GM21619 (cell line): ENCODE measurements around the gene SARDH.
"Not testable (repeated sequence)": the region's sequence is repeated elsewhere in the genome, so short reads cannot be mapped to it uniquely, and the experiment has no call there.

Source experiments
- ATAC-seq: cut with Tn5 transposase; IDR thresholded peaks from one replicate; pipeline ENCODE4 v1.9.1; 2021; ENCODE audit not compliant: unreplicated experiment

SARDH gene

DNA sequence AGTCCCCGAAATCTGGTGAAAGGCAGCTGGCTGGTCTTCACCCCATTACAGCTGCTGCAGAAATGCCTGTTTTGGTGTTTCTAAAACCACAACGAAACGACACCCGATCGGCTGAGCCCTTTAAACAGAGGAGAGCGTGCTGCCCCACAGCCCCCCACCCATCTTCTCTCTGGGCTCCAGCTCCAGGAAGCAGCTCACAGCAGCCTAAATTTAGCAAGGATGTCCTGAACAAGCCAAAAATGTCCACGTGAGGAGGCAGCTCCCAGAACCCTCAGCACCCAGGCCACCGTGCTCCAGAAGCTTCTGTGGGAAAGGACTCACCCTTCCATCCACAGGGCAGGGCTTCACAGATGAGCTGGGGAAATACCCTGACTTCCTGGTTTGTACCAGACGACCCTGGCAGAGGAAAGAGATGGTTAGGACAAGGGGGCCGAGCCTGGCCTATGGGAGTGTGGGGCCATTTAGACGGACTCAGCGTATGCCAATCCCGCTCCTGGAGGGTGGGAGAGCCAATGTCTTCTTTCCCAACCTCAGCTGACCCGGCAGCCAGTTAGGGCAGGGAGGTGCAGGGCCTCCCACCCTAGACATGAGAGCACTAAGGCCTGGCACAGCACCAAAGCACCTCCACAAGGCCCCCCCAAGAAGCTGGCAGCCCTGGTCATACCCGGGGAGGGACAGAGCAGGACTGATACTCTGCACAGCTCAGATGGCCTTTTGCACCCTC is 39.1 kb upstream of the SARDH start:
- ATAC-seq, result no peak

DNA sequence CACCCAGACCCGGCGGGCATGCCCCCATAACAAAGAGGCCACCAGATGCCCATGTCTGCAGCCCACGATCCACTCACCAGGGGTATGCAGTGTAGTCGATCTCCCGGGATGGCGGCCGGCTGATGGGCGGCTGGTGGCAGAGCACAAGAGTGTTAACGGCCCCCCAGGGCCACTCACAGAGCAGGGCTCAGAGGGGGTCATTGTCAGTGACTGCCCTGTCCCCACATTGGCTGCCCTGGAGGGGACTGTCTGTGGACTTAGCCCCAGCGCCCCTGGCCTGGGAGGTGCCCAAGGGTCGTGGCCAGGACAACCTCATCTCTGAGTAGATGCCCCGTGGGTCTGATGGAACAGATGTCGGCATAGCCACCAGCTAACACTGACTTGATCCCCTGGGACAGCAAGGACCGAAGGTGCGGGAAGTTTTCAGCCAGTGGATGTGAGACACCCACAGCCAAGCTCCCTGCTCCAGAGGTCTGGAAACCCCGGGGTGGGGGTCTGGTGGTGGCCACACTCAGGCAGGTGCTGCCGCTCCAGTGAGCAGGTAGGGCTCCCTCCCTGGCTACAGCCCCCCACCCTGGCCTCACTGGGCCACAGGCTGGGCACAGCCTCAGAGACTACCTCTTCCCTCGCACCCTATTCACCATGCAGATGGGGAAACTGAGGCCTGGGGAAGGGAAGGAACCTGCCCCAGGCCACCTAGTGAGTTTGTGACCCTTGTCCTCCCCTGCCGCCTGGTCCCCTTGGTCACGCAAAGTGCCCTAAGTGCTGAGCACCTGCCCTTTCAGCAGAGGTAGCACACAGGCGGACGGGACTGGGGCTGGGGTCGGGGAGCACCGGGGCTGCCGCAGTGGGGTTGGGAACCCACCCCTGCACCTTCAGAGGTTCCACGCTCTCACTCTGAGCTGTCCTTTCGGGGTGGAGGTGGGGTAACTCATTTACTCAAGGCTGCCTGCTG is 38.1 kb upstream of the SARDH start:
- ATAC-seq, result no peak

DNA sequence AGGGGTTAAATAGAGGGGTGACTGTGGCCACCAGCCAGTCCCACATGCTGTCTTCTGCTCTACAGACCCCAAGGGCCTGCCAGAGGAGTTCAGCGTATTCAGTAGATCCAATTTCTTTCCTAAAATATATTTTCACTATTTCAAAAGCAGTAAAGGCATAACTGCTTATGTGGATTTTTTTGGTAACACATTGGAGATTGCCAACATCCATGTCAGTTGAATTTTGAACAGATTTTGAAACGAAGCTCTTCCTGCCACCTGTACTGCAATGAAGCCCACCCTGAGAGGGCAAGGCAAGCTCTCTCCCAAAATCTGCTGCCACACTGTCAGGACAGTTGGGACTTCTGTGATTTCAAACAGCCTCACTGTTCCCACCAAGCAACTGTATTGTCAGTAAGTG is 37.1 kb upstream of the SARDH start:
- no peak for ATAC-seq

DNA sequence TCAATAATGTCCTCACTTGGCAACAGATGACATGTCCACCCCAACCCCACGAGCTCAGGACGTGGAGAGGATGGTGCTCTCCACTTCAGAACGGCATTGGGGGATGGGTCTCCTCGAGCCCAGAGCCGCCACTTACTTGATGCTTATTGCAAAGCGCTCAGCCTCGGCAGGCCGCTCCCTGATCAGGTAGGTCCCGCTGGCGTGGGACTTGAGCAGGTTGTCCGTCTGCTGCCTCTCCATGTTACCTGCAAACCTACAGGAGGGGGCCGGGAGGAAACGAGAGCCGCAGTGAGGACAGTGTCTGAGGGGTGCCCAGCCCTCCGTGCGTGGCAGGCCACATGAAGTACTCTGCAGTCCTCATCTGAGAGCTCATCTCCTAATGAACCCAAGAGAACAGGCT is 36.6 kb upstream of the SARDH start:
- ATAC-seq, result no peak

DNA sequence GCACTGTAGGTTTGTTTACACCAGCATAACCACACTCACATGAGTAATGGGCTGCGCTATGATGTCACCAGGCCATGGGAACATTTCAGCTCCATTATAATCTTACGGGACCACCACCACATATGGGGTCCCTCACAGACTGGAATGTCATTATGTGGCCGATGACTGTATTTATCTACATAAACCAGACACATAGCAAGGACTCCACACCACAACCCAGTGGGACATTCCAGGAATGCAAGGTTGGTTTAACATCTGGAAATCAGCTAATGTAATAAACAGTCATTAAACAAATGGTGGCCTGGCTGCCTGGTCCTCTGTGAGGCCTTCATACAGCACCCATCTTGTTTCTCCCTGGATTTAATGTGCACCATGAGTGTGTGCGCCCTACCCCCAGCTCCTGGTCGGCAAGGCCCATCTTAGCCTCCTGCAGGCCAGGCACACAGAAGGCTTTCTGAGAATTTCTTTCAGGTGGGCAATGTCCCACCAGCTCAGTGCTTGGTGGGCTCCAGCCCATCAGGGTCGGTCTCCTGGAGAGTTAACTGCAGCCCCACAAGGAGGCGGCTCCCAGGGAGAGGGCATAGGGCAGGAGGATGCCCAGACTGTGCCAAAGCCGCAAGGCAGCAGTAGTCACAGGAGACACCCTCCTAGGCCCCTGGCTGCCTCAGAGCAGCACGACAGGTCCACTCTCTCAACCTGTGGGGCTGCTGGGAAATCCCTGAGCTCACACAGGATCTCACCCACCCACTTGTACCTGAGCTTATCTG is 35.9 kb upstream of the SARDH start:
- ATAC-seq, result no peak

DNA sequence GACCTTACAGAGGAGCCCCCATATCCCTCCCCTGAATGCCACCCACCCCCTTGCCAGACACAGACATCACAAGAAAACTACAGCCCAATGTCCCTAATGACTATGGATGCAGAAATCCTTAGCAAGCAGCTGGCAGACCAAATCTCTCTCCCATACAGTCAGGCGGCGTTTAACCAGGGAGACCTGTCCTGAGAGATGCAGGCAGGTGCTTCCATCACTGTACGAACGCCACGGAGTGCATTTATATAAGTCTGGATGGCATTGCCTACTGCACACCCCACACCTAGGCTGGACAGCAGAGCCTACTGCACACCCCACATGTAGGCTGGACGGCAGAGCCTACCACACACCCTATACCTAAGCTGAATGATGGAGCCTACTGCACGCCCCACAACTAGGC is 34.4 kb upstream of the SARDH start:
- ATAC-seq, result no peak

DNA sequence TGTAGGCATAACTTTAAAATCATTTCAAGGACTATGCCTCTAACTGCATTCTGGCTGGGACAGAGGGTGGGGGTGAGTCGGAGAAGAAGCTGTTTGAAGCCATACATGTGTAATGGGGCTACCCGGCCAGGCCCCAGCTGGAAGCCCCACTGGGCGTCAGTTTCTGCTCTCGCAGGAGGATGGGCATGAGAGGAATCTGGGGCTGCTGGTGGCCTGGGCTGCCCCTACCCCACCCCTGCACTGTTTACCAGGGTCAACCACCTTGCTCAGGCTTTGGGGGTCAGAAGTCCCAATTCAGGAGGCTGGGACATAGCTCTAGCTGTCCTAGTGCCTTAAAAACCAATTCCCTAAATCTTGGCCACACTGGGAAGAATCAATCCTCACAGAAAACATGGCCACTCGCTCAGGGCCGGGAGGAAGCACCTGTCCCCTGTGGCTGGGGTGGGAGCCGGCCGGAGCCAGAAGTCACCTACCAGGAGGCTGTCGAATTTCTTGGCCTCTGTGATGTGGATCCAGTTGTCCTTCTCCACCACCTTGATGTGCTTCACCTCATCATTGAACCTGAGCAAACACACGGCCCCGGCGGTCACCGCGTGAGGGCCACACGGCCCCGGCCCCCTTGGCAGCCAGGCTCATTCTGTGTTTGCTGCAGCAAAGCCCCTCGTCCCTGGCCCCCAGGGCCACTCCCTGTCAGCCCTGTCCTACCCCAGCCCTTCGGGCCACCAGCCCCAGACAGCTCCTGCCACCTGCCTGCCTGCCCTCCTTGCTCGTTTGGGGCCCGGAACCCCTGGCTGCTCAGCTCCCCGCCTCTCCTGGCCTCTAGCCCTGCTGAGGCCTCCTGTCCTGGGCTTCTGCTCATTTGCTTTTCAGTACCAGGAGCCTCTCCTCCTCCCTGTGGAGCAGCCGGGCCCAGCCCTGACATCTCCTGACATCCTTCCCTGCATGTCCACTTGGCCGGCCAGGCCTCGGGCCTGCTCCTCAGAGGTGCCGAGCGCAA is 33.6 kb upstream of the SARDH start:
- ATAC-seq, result no peak

DNA sequence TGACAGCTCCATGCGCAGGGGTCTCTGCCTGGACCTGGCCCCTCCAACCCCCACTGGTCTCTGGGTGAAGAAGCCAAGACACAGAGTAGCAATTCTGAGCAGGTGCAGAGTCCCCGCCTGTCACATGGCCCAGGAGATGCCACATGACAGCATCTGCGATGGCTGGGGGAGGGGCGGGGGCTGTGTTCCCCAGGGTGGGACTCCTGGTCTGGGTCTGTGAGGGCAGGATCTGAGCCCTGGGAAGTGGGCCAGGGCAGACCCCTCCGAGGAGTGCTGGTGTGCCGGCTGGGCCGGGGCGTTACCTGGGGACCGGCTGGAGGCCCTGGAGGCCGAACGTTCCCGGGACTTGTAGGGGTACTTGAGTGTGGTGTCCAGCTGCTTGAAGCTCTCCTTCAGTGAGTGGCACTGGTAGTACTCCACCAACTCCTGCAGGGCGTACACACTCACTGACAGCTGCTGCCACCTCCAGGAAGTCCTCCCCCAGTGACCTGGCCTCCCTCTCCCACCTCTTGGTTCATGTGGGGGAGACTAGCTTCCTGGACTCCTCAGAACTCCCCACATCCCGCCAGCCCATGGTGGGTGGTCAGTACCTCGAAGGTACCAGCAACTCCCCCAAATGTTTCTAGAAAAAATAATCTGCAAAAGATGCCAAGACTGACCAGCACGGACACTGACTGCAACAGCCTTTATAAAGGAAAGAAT is 32.1 kb upstream of the SARDH start:
- ATAC-seq, result no peak

DNA sequence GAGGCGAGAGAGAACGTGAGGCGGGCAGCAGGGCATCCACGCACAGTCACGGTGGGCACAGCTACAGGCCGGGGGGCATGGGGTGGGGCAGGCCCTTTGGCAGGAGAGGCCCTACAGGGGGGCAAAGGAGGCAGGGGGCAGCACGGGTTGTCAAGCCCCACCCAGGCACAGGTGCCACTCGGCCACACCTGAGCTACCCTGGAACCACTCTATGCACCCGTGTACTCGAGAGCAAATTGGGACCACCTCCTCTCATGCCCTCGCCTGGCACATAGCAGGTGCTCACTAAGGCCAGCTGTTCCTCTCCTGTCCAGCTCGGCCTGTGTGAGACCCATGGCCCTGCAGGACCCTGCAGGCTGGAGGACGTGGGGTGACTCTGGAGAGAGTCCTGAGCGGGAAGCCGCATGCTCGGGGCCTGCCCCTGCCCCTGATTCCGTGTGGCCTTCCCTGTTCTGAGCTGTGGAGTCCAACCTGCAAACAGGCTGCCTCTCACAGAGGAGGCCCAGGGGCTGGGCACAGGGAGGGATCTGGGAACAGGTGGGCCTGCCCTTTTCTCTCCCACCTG is 31.4 kb upstream of the SARDH start:
- no peak for ATAC-seq

DNA sequence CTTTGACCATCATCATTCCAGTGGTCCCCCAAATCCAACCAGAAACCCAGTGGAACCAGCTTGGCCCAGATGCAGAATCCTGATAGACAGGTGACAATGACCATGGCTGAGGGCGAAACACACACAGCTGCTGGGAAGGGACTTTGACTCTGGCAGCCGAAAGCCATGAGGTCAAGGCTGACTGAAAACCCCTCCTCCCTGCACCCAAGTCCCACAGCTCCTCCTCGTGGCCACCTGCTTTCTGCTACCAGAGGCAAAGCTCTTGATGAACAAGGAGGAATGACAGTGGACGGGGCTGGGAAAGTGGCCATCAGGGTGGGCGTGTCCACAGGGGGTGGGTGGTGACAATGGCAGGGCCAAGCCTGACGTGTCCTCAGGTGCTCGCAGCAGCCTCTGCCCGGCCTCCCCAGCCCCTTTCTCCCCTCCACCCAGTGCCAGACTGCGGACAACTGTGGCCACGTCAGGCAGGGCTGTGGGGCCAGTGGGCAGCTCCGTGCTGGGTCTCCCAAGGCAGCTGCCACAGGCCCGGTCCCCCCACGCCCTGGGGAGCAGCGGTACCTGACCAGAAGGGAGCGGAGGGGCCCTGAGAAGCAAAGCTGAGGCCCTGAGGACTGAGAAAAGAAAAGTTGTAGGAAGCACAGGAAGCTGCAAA is 30.8 kb upstream of the SARDH start:
- no peak for ATAC-seq

DNA sequence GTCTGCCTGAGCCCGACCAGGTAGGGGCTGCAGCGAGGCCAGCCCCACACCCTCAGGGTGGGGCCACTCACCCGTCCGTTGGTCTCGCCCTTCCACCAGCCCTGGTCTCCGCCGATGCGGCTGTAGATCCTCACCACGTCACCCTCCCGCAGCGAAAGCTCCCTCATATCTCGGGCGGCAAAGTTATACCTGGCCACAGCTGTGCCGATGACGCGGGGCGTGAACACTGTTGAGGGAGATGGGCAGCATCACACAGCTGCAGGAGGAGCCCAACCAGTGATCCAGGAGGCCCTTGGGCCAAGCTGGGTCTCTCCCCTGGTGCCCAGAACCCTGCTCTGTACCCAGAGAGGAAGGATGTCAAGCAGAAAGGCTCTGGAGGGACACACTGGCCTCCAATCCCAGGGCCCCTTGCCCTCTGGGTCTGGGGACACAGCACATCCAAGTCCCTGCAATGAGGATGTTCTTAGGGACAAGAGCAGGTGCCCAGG is 30.3 kb upstream of the SARDH start:
- ATAC-seq, result no peak

DNA sequence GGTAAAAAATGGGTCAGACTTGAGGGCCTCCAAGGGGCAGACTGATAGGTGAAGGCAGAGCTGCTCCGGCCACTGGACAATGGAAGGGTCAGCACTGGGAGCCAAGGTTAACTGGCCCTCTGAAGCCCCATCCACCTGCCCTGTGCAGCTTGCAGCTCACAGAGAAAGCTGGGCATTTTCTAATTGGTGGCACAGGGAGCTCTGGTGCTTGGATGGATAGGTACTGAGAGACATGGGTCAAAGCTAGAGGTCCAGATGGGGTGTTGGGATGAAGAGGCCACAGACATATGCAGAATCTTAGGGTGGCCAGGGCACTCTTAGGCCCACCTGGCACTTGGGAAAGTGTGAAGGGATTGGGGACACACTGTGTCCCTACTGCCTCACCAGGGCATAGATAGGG is 29.5 kb upstream of the SARDH start:
- no peak for ATAC-seq

DNA sequence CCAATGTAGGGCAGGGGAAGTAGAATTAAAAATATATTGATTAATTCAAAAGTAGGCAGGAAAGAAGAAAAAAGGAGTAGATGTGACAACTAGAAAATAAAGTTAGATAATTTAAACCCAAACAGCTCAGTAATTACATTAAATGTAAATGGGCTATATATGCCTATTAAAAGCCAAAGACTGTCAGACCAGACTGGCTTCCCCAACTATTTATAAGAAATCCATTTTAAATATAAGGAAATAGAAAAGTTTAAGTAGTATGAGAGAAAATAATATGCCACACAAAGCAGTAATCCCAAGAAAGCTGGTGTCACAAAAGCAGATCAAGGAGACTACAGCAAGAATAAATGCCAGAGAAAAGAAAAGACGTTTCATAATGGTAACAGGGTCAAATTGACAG is 28.9 kb upstream of the SARDH start:
- ATAC-seq, result no peak

DNA sequence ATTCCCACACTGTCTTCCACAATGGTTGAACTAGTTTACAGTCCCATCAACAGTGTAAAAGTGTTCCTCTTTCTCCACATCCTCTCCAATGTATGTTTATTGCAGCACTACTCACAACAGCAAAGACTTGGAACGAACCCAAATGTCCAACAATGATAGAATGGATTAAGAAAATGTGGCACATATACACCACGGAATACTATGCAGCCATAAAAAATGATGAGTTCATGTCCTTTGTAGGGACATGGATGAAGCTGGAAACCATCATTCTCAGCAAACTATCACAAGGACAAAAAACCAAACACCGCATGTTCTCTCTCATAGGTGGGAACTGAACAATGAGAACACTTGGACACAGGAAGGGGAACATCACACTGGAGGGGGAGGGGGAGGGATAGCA is 28.1 kb upstream of the SARDH start:
- ATAC-seq, result not testable (repeated sequence)

DNA sequence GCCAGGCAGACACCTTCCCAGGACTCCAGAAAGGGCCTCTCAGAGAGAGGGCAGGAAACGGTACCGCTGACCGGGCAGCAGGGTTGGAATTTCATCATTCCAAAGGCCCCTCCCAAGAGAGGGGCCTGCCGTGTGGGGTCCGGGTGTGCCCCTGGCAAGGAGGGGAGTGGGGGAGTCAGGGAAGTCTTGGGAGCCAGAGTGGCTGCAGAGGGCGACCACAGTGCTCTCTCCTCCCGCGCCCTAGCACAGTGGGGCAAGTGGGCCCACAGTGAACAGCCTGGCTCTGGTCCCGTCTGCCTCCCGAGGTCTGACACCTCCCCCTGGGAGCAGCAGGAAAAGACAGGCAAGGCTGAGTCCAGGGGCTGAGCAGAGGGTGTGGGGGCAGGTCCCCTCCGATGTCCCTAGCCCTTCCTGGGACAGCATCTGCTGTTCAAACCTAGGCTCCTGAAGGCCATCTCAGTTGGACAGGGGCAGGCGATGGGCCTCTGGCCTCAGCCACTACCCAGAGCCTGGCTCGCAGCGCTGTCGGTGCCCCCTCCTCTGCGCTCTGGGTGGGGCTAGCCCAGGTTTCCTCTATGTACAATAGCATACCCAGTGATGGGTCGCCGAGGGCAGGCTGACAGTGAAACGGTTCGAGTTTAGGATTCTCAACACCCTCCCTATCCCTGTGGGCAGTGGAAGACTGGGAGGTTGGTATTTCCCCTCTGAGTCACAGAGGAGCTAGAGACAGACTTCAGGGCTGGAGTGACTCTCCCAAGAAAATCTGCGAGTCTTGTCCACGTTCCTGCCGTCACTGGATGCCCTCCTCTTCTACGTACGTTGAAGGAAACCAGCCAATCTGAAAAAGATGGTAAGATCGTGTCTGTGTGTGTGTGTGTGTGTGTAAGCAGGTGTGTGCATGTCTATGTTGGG is 25.4 kb upstream of the SARDH start:
- ATAC-seq, result no peak

DNA sequence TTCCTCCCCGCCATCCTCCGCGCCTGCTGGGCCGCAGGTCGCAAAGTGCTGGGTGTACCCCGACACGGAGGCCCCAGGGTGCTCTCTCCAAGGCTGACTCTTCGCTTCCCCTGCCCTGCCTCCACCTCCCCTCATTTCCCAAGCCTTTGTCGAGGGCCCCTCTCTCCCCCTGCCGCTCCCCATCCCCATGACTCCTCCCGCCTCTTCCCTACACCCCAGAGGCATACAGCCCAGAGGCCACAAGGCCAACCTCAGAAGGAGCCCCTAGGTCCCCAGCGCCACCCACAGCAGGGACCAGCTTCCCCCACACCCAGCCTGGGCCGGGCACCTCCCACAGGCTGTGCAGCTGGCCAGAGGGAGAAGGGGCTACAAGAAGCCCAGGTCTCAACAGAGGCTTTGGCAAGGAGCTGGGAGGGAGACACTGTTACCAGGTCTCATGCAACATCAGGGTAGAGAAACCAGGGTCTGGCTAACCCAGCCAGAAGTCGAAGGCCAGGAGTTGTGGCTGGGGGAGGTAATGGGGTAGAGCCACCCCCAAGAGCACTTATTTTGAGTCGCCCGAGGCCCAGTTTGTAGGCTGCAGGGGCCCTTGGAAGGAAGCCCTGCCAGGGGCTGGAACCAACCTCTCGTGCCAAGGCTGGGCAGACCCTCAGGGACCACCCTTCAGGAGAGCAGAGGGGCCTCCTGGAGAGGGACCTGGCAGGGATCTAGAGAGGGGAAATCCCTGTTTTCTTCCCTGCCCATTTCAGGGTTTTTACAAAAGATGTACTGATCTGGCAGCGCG is 24.5 kb upstream of the SARDH start:
- ATAC-seq, result no peak
